Liver (tissue), 9 donors: ENCODE measurements around the gene DIAPH2. TPM values are rescaled to one million over a fixed set of nuclear protein-coding genes. Genes with fewer than 3 reads are reported as not detected.
"Not testable (repeated sequence)": the region's sequence is repeated elsewhere in the genome, so short reads cannot be mapped to it uniquely, and the experiment has no call there.

Experiments
- DNase-seq: peaks from one replicate; pipeline ENCODE4 v3.0.0-alpha.2; 2017; ENCODE audit warnings: low spot score
- H3K27ac ChIP-seq, 2 donors: one replicate each; pipeline ENCODE4 v1.7.0; 2013; ENCODE audit warnings: inconsistent platforms in 2 of 2, low read length in 2 of 2, control low read depth in 1 of 2, low read depth in 1 of 2, mild to moderate bottlenecking in 1 of 2
- H3K27me3 ChIP-seq, 4 donors: one replicate each; pipeline versions ENCODE4 v1.6.1 to v1.7.0; 2013; ENCODE audit warnings: low read length in 3 of 4, inconsistent platforms in 1 of 4, mild to moderate bottlenecking in 1 of 4, moderate library complexity in 1 of 4; ENCODE audit not compliant: control insufficient read depth in 4 of 4, insufficient read depth in 4 of 4
- H3K36me3 ChIP-seq, 4 donors: one replicate each; pipeline versions ENCODE4 v1.6.1 to v1.7.0; 2013; ENCODE audit warnings: low read length in 3 of 4, mild to moderate bottlenecking in 3 of 4, low read depth in 1 of 4, moderate library complexity in 1 of 4; ENCODE audit not compliant: control insufficient read depth in 4 of 4, insufficient read depth in 3 of 4
- H3K4me1 ChIP-seq, 4 donors: one replicate each; pipeline versions ENCODE4 v1.6.1 to v1.7.0; 2013; ENCODE audit warnings: low read length in 3 of 4, mild to moderate bottlenecking in 3 of 4, moderate library complexity in 1 of 4; ENCODE audit not compliant: control insufficient read depth in 4 of 4, insufficient read depth in 4 of 4
- H3K4me3 ChIP-seq, 3 donors: one replicate each; pipeline versions ENCODE4 v1.6.1 to v1.7.0; 2013; ENCODE audit warnings: low read length in 3 of 3, control low read depth in 1 of 3, low read depth in 1 of 3, mild to moderate bottlenecking in 1 of 3
- H3K9ac ChIP-seq, 2 donors: one replicate each; pipeline ENCODE4 v1.7.0; 2013; ENCODE audit warnings: low read length in 2 of 2, mild to moderate bottlenecking in 2 of 2, moderate library complexity in 2 of 2, control low read depth in 1 of 2, low read depth in 1 of 2
- H3K9me3 ChIP-seq, 4 donors: one replicate each; pipeline versions ENCODE4 v1.6.1 to v1.7.0; 2013; ENCODE audit warnings: low read length in 3 of 4; ENCODE audit not compliant: control insufficient read depth in 4 of 4
- ATF3 ChIP-seq: IDR thresholded peaks from 2 replicates; pipeline ENCODE4 v1.6.1; 2016; ENCODE audit warnings: antibody characterized with exemption
- CTCF ChIP-seq: fragments of 150-350 bp; IDR thresholded peaks from 2 replicates; pipeline ENCODE4 v1.5.1; 2017; ENCODE audit warnings: improper control_type of control experiment, low read depth, low read length; ENCODE audit not compliant: missing input control
- EGR1 ChIP-seq, 2 donors: IDR thresholded peaks; 2 replicates each; pipeline ENCODE4 v1.6.1; 2016 to 2018; ENCODE audit warnings: antibody characterized with exemption in 2 of 2, low read depth in 2 of 2
- FOXA1 ChIP-seq: IDR thresholded peaks from 2 replicates; pipeline ENCODE4 v1.6.1; 2016; ENCODE audit warnings: antibody characterized with exemption
- FOXA2 ChIP-seq: IDR thresholded peaks from 2 replicates; pipeline ENCODE4 v1.6.1; 2016; ENCODE audit warnings: antibody characterized with exemption
- GABPA ChIP-seq, 2 donors: IDR thresholded peaks in 1 of 2; conservative IDR thresholded peaks in 1 of 2; 2 replicates each; pipeline ENCODE4 v1.6.1; 2016; ENCODE audit warnings: antibody characterized with exemption in 2 of 2, mild to moderate bottlenecking in 1 of 2, moderate library complexity in 1 of 2
- HNF4A ChIP-seq, 2 donors: conservative IDR thresholded peaks; 2 replicates each; pipeline ENCODE4 v1.6.1; 2016; ENCODE audit warnings: antibody characterized with exemption in 2 of 2, mild to moderate bottlenecking in 2 of 2
- HNF4G ChIP-seq: IDR thresholded peaks from 2 replicates; pipeline ENCODE4 v1.6.1; 2016; ENCODE audit warnings: antibody characterized with exemption
- JUND ChIP-seq, 2 donors: IDR thresholded peaks; 2 replicates each; pipeline ENCODE4 v1.6.1; 2016; ENCODE audit warnings: antibody characterized with exemption in 2 of 2
- MAX ChIP-seq: IDR thresholded peaks from 2 replicates; pipeline ENCODE4 v1.6.1; 2016; ENCODE audit warnings: antibody characterized with exemption
- NR2F2 ChIP-seq: IDR thresholded peaks from 2 replicates; pipeline ENCODE4 v1.6.1; 2016; ENCODE audit warnings: antibody characterized with exemption
- REST ChIP-seq: IDR thresholded peaks from 2 replicates; pipeline ENCODE4 v1.6.1; 2016; ENCODE audit warnings: antibody characterized with exemption, mild to moderate bottlenecking
- RXRA ChIP-seq, 2 donors: IDR thresholded peaks; 2 replicates each; pipeline ENCODE4 v1.6.1; 2017 to 2018; ENCODE audit warnings: antibody characterized with exemption in 2 of 2, mild to moderate bottlenecking in 1 of 2
- SP1 ChIP-seq: IDR thresholded peaks from 2 replicates; pipeline ENCODE4 v1.6.1; 2018; ENCODE audit warnings: antibody characterized with exemption, mild to moderate bottlenecking
- TAF1 ChIP-seq: conservative IDR thresholded peaks from 2 replicates; pipeline ENCODE4 v1.6.1; 2016; ENCODE audit warnings: antibody characterized with exemption, mild to moderate bottlenecking
- YY1 ChIP-seq: IDR thresholded peaks from 2 replicates; pipeline ENCODE4 v1.6.1; 2016; ENCODE audit warnings: antibody characterized with exemption, mild to moderate bottlenecking
- ZBTB33 ChIP-seq: IDR thresholded peaks from 2 replicates; pipeline ENCODE4 v1.6.1; 2016; ENCODE audit warnings: antibody characterized with exemption
- WGBS: extraction: QIAGEN DNeasy Blood & Tissue Kit; methylation state at CpG from one replicate; pipeline ENCODE4 v1.1.7; 2013; 5-methylcytosine and 5-hydroxymethylcytosine counted together
- polyA plus RNA-seq, 2 donors: library from polyadenylated mRNA; stranded (reverse) in 1 of 2; unstranded in 1 of 2; fragments of 200-250 nt in 1 of 2; fragments of >200 nt in 1 of 2; fragmentation: Nextera tagmentation in 1 of 2; extraction: Ambion mirVana in 1 of 2; gene quantifications; one replicate each; pipeline versions ENCODE4 v1.2.1 to v1.2.3, GENCODE V29; 2013 to 2015
- total RNA-seq, 2 donors: library from RNA; depleted of rRNA; stranded (reverse); fragments of >200 nt; gene quantifications; one replicate each; pipeline ENCODE4 v1.2.3, GENCODE V29; 2014
- donor health status: healthy.
- donor health status: healthy.
- donor health status: healthy.
- donor health status: healthy.
- donor health status: healthy.

Gene DIAPH2
- total and polyA plus RNA-seq, 4 donors, result 2.7 to 16.6 (median 5.3) TPM

GRCh38 chrX:96841866-96842265 is 157.2 kb downstream of the DIAPH2 start:
- H3K9me3 ChIP-seq, H3K27me3 ChIP-seq, H3K27ac ChIP-seq, H3K4me3 ChIP-seq, H3K36me3 ChIP-seq, DNase-seq, H3K9ac ChIP-seq, H3K4me1 ChIP-seq: not testable (repeated sequence)
- 92% methylated on average over 3 of the region's 3 CpGs for WGBS

GRCh38 chrX:96843566-96843965 is 158.9 kb downstream of the DIAPH2 start:
- Histone ChIP-seq H3K4me3 (no peak overlapping the region), H3K4me1 (no peaks in the 10 kb centered on the region), H3K27ac (no peak overlapping the region), H3K27me3 (no peaks in the 10 kb centered on the region), H3K36me3 (no peaks in the 10 kb centered on the region), H3K9ac (no peak overlapping the region), H3K9me3 (no peaks in the 10 kb centered on the region)
- DNase-seq, result no peak
- TF ChIP-seq CTCF (no peak), FOXA1 (no peak), NR2F2 (no peak), HNF4G (no peak), MAX (no peak), SP1 (no peak), RXRA (IDR thresholded peaks at IDR 0.05) (no peak), FOXA2 (no peak), EGR1 (IDR thresholded peaks at IDR 0.05; ENCODE audit: low read depth in 2 of 2) (no peak)
- WGBS, result 89% methylated on average over 5 of the region's 5 CpGs

- no peaks in the 10 kb centered on the region for H3K4me1 ChIP-seq
- no peaks in the 10 kb centered on the region for H3K36me3 ChIP-seq
- 95% methylated on average over 1 of the region's 1 CpG for WGBS
- H3K9ac ChIP-seq, result no peak overlapping the region
- H3K27me3 ChIP-seq, result no peaks in the 10 kb centered on the region
- no peak for DNase-seq
- no peak overlapping the region for H3K27ac ChIP-seq
- H3K4me3 ChIP-seq, result no peak overlapping the region
- H3K9me3 ChIP-seq, result no peaks in the 10 kb centered on the region
- TF ChIP-seq NR2F2 (no peak), EGR1 (IDR thresholded peaks at IDR 0.05; ENCODE audit: low read depth in 2 of 2) (no peak), SP1 (no peak), RXRA (IDR thresholded peaks at IDR 0.05) (no peak), FOXA1 (no peak), YY1 (no peak), MAX (no peak), HNF4A (conservative IDR thresholded peaks at IDR 0.05) (no peak), HNF4G (no peak), ATF3 (no peak), ZBTB33 (no peak), GABPA (IDR thresholded peaks at IDR 0.05 in 1 of 2, conservative IDR thresholded peaks at IDR 0.05 in 1 of 2) (no peak), REST (no peak), JUND (IDR thresholded peaks at IDR 0.05) (no peak), TAF1 (no peak)
Observed at GRCh38 chrX:96846841-96847240, 162.2 kb downstream of the DIAPH2 start.

GRCh38 chrX:96859422-96859821 is 174.8 kb downstream of the DIAPH2 start:
- not testable (repeated sequence) for DNase-seq, H3K27me3 ChIP-seq, H3K4me3 ChIP-seq, H3K9ac ChIP-seq, H3K36me3 ChIP-seq, H3K27ac ChIP-seq, H3K4me1 ChIP-seq, H3K9me3 ChIP-seq
- over 99% methylated on average over 4 of the region's 4 CpGs for WGBS
